ENCODE data around the gene FUOM. TPM values are rescaled to one million over a fixed set of nuclear protein-coding genes. Genes with fewer than 3 reads are reported as not detected.

The FUOM gene
- total and polyA plus RNA-seq, 2 of the 4 experiments (the other 2 are of a cell fraction) = 26.3 to 52.8 TPM

DNA sequence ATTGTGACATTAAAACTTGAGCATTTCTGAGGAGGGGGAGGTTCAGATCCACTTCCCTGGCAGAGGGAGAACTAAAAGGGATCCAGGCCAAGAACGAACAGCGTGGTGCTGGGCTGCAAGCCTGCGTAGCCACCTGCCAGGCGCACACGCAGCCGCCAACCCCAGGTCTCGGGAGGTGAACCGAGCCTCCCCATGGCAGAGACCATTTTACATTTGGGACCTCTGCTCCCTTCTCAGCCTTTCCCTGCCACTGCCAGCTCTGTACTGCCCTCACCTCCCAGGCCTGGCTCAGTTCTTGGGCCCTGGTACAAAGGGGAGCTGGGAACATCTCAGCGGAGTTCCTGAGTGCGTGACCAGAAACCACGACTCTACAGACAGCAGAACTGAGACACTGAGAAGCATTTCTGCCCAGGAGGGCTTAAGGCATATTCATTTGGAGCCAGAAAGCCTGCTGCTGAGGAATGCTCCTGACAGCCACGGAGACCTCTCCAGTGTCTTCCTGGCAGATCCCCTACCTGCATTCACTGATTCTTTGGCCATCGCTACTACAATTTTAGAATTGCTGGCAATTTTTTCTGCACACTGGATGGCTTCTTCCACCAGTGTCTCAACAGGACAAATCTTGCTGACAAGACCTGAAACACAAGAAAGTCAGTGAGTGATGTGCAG is 7.8 kb upstream of the FUOM start:
- H3K9me3 ChIP-seq (ENCODE audit: control insufficient read depth, insufficient read depth, low read length) = no peaks in the 10 kb centered on the region
- in situ Hi-C loops (cut with MboI; ENCODE audit: low sequenced_read_pairs) (no loop called here), dilution Hi-C loops (cut with HindIII; ENCODE audit: low sequenced_read_pairs, unreplicated experiment) (no loop called here), intact Hi-C loops (cut with micrococcal nuclease) (no loop called here)
- TF ChIP-seq CEBPB (IDR thresholded peaks at IDR 0.05; ENCODE audit: low read depth, low read length) = no peak
- TF ChIP-seq, protein P1, sequence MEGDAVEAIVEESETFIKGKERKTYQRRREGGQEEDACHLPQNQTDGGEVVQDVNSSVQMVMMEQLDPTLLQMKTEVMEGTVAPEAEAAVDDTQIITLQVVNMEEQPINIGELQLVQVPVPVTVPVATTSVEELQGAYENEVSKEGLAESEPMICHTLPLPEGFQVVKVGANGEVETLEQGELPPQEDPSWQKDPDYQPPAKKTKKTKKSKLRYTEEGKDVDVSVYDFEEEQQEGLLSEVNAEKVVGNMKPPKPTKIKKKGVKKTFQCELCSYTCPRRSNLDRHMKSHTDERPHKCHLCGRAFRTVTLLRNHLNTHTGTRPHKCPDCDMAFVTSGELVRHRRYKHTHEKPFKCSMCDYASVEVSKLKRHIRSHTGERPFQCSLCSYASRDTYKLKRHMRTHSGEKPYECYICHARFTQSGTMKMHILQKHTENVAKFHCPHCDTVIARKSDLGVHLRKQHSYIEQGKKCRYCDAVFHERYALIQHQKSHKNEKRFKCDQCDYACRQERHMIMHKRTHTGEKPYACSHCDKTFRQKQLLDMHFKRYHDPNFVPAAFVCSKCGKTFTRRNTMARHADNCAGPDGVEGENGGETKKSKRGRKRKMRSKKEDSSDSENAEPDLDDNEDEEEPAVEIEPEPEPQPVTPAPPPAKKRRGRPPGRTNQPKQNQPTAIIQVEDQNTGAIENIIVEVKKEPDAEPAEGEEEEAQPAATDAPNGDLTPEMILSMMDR (conservative IDR thresholded peaks at IDR 0.05; ENCODE audit: low read depth, low read length) = no peak
- no peak for TF ChIP-seq CHD1 (IDR thresholded peaks at IDR 0.05; ENCODE audit: low read depth, low read length)
- TF ChIP-seq BHLHE40 (IDR thresholded peaks at IDR 0.05; ENCODE audit: low read depth, low read length) = no peak
- no peak for TF ChIP-seq RAD21 (IDR thresholded peaks at IDR 0.05; ENCODE audit: low read length)
- TF ChIP-seq, protein P2, sequence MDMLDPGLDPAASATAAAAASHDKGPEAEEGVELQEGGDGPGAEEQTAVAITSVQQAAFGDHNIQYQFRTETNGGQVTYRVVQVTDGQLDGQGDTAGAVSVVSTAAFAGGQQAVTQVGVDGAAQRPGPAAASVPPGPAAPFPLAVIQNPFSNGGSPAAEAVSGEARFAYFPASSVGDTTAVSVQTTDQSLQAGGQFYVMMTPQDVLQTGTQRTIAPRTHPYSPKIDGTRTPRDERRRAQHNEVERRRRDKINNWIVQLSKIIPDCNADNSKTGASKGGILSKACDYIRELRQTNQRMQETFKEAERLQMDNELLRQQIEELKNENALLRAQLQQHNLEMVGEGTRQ (IDR thresholded peaks at IDR 0.05; ENCODE audit: low read depth, low read length) = no peak
- TF ChIP-seq FOS (IDR thresholded peaks at IDR 0.05; ENCODE audit: low read depth, low read length) = no peak
- no peak for TF ChIP-seq MAZ (IDR thresholded peaks at IDR 0.05; ENCODE audit: borderline replicate concordance, low read depth, low read length)
- TF ChIP-seq RCOR1 (IDR thresholded peaks at IDR 0.05; ENCODE audit: insufficient replicate concordance, low read length) = no peak
- no peak for TF ChIP-seq MAFK (IDR thresholded peaks at IDR 0.05; ENCODE audit: low read depth, low read length)
- TF ChIP-seq NFE2L2 (IDR thresholded peaks at IDR 0.05; ENCODE audit: low read depth, low read length) = no peak
- TF ChIP-seq RFX5 (IDR thresholded peaks at IDR 0.05; ENCODE audit: low read depth, low read length) = no peak
- no peak for TF ChIP-seq SMC3 (IDR thresholded peaks at IDR 0.05; ENCODE audit: low read depth, low read length)
- TF ChIP-seq, protein P3, sequence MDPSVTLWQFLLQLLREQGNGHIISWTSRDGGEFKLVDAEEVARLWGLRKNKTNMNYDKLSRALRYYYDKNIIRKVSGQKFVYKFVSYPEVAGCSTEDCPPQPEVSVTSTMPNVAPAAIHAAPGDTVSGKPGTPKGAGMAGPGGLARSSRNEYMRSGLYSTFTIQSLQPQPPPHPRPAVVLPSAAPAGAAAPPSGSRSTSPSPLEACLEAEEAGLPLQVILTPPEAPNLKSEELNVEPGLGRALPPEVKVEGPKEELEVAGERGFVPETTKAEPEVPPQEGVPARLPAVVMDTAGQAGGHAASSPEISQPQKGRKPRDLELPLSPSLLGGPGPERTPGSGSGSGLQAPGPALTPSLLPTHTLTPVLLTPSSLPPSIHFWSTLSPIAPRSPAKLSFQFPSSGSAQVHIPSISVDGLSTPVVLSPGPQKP (IDR thresholded peaks at IDR 0.05; ENCODE audit: borderline replicate concordance, low read depth, low read length) = no peak
- no peak for TF ChIP-seq MXI1 (IDR thresholded peaks at IDR 0.05; ENCODE audit: borderline replicate concordance, low read depth, low read length)
- TF ChIP-seq POLR2A (IDR thresholded peaks at IDR 0.05; ENCODE audit: low read depth, low read length) = no peak
- no peaks in the 10 kb centered on the region for H3K27me3 ChIP-seq (ENCODE audit: control insufficient read depth, insufficient read depth, low read length)
- no peaks in the 10 kb centered on the region; the same call in 1 of the 2 replicates for H3K9me1 ChIP-seq (ENCODE audit: insufficient read depth, low read length)
- no peak overlapping the region for H2BK15ac ChIP-seq (ENCODE audit: low read depth, low read length)
- H3K14ac ChIP-seq (replicated peaks; ENCODE audit: low read depth, low read length) = no peak overlapping the region
- H3K36me3 ChIP-seq (ENCODE audit: control insufficient read depth, insufficient read depth, low read length) = peaks cover 59% of the 10 kb centered on the region
- no peak overlapping the region for H4K8ac ChIP-seq (ENCODE audit: low read depth in 2 of 2, low read length in 2 of 2)
- ChIA-PET POLR2A (ENCODE audit: unreplicated experiment) (no interaction called here), CTCF (no interaction called here)
- 89% methylated on average over 13 of the region's 13 CpGs; no CpG with 5 or more reads in 1 of the 2 experiments for WGBS, 2 experiments (ENCODE audit: extremely low coverage in 2 of 2, insufficient read length in 1 of 2)
- no peak overlapping the region for H3K4ac ChIP-seq (ENCODE audit: low read depth, low read length)
- H2BK5ac ChIP-seq (ENCODE audit: low read depth, low read length, poor library complexity, severe bottlenecking) = no peak overlapping the region
- H4K20me1 ChIP-seq (ENCODE audit: insufficient read depth, low read length) = no peaks in the 10 kb centered on the region
- BruUV-seq (replicated peaks) = no TSS peak
- no peak overlapping the region for H2BK20ac ChIP-seq (ENCODE audit: low read depth, low read length)
- H3K4me1 ChIP-seq (ENCODE audit: control insufficient read depth, insufficient read depth, low read length) = no peaks in the 10 kb centered on the region
- no peak overlapping the region for H2AK5ac ChIP-seq (ENCODE audit: low read depth, low read length)
- no peak overlapping the region for H3K27ac ChIP-seq (ENCODE audit: insufficient read depth, low read length)
- no peak overlapping the region for H3K56ac ChIP-seq (ENCODE audit: extremely low read depth, insufficient read depth, low read length)
- no peaks in the 10 kb centered on the region for H3K79me1 ChIP-seq (ENCODE audit: low read depth in 1 of 2, low read length in 2 of 2)
- no peak overlapping the region for H3K4me3 ChIP-seq (ENCODE audit: insufficient read depth, low read depth, low read length)
- DNase-seq (no peak), ATAC-seq (ENCODE audit: low read depth) (no peak)
- no peak overlapping the region for H3K23ac ChIP-seq (ENCODE audit: low read depth, low read length)
- no peak overlapping the region for H4K91ac ChIP-seq (ENCODE audit: insufficient read depth, low read depth, low read length)
- H2BK120ac ChIP-seq (ENCODE audit: low read depth, low read length) = no peak overlapping the region
- no peak overlapping the region for H2AFZ ChIP-seq (replicated peaks; ENCODE audit: low read length, poor library complexity)
- H2AK9ac ChIP-seq (replicated peaks; ENCODE audit: low read depth, low read length, poor library complexity) = no peak overlapping the region
- H3K18ac ChIP-seq (ENCODE audit: low read depth, low read length) = no peak overlapping the region
- H4K5ac ChIP-seq (ENCODE audit: low read depth, low read length) = no peak overlapping the region
- H3K4me2 ChIP-seq (ENCODE audit: low read depth, low read length) = no peak overlapping the region
- no peak overlapping the region for H3K9ac ChIP-seq (ENCODE audit: low read depth, low read length)
